Measurements from ENCODE around the gene FARP1.

FARP1 gene

GRCh38 chr13:98286799-98287198 lies 143.9 kb downstream of the FARP1 start (continued):
- TF ChIP-seq ZNF280C (tag by site-specific recombination; IDR thresholded peaks at IDR 0.05) (no peak), KLF16 (tag by site-specific recombination; IDR thresholded peaks at IDR 0.05) (no peak)

DNA sequence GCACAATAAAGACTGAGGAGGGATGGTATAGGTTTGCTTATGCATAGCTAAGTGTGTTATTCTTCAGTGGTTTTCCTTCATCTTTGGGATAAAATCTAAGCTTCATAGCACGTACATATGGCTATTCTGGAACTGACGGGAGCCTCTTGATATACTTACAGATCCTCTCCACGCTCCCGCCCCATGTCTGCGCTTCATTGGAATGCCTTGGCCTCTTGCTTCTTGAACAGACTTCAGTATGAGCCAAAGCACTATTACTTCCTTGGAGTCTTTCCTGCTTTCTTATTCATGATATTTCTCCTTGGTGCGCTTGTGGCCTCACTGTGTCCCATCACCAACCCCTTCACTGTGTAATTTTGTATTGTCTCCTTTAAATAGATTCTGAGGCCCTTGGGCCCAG lies 145.3 kb downstream of the FARP1 start:
- Histone ChIP-seq H3K4me3 (ENCODE audit: low read depth, low read length) (no peak overlapping the region), H3K9me3 (ENCODE audit: control insufficient read depth, insufficient read depth, low read depth, low read length) (no peaks in the 10 kb centered on the region), H3K4me1 (ENCODE audit: control insufficient read depth, insufficient read depth, low read length) (peaks cover 6% of the 10 kb centered on the region), H3K36me3 (ENCODE audit: control insufficient read depth in 2 of 2, insufficient read depth in 1 of 2, low read length in 2 of 2) (no peaks in the 10 kb centered on the region), H3K27ac (ENCODE audit: extremely low read depth, low read depth, low read length) (no peak overlapping the region)
- TF ChIP-seq HOXD13 (CRISPR knock-in tag; IDR thresholded peaks at IDR 0.05; ENCODE audit: borderline replicate concordance): no peak
- no peak for TF ChIP-seq ZNF707 (tag by site-specific recombination; IDR thresholded peaks at IDR 0.05)
- no peak for TF ChIP-seq ZNF426 (tag by site-specific recombination; IDR thresholded peaks at IDR 0.05)
- no peak for TF ChIP-seq ZFHX2 (tag by site-specific recombination; conservative IDR thresholded peaks at IDR 0.05)
- TF ChIP-seq, protein P1, sequence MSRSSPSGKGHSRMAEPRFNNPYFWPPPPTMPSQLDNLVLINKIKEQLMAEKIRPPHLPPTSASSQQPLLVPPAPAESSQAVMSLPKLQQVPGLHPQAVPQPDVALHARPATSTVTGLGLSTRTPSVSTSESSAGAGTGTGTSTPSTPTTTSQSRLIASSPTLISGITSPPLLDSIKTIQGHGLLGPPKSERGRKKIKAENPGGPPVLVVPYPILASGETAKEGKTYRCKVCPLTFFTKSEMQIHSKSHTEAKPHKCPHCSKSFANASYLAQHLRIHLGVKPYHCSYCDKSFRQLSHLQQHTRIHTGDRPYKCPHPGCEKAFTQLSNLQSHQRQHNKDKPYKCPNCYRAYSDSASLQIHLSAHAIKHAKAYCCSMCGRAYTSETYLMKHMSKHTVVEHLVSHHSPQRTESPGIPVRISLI (tag by site-specific recombination; IDR thresholded peaks at IDR 0.05): no peak
- no peak for TF ChIP-seq REPIN1 (tag by site-specific recombination; IDR thresholded peaks at IDR 0.05; ENCODE audit: low read depth)
- no peak for TF ChIP-seq ZFP37 (tag by site-specific recombination; IDR thresholded peaks at IDR 0.05)
- TF ChIP-seq KLF10 (tag by site-specific recombination; IDR thresholded peaks at IDR 0.05): no peak
- TF ChIP-seq ZNF155 (tag by site-specific recombination; IDR thresholded peaks at IDR 0.05): no peak
- no peak for TF ChIP-seq ZNF146 (tag by site-specific recombination; IDR thresholded peaks at IDR 0.05)
- TF ChIP-seq, protein P2, sequence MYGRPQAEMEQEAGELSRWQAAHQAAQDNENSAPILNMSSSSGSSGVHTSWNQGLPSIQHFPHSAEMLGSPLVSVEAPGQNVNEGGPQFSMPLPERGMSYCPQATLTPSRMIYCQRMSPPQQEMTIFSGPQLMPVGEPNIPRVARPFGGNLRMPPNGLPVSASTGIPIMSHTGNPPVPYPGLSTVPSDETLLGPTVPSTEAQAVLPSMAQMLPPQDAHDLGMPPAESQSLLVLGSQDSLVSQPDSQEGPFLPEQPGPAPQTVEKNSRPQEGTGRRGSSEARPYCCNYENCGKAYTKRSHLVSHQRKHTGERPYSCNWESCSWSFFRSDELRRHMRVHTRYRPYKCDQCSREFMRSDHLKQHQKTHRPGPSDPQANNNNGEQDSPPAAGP (tag by site-specific recombination; IDR thresholded peaks at IDR 0.05): no peak
- TF ChIP-seq HOXC10 (CRISPR knock-in tag; IDR thresholded peaks at IDR 0.05): no peak
- TF ChIP-seq, protein P3, sequence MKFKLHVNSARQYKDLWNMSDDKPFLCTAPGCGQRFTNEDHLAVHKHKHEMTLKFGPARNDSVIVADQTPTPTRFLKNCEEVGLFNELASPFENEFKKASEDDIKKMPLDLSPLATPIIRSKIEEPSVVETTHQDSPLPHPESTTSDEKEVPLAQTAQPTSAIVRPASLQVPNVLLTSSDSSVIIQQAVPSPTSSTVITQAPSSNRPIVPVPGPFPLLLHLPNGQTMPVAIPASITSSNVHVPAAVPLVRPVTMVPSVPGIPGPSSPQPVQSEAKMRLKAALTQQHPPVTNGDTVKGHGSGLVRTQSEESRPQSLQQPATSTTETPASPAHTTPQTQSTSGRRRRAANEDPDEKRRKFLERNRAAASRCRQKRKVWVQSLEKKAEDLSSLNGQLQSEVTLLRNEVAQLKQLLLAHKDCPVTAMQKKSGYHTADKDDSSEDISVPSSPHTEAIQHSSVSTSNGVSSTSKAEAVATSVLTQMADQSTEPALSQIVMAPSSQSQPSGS (tag by site-specific recombination; IDR thresholded peaks at IDR 0.05; ENCODE audit: low read depth): no peak
- TF ChIP-seq ZNF280C (tag by site-specific recombination; IDR thresholded peaks at IDR 0.05): no peak
- TF ChIP-seq ZNF114 (tag by site-specific recombination; IDR thresholded peaks at IDR 0.05): no peak
- TF ChIP-seq, protein P4, sequence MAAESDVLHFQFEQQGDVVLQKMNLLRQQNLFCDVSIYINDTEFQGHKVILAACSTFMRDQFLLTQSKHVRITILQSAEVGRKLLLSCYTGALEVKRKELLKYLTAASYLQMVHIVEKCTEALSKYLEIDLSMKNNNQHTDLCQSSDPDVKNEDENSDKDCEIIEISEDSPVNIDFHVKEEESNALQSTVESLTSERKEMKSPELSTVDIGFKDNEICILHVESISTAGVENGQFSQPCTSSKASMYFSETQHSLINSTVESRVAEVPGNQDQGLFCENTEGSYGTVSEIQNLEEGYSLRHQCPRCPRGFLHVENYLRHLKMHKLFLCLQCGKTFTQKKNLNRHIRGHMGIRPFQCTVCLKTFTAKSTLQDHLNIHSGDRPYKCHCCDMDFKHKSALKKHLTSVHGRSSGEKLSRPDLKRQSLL (tag by site-specific recombination; IDR thresholded peaks at IDR 0.05): no peak
- no peak for TF ChIP-seq KLF16 (tag by site-specific recombination; IDR thresholded peaks at IDR 0.05)
- TF ChIP-seq GLI2 (tag by site-specific recombination; IDR thresholded peaks at IDR 0.05; ENCODE audit: borderline replicate concordance, low read depth): no peak
- no peak for TF ChIP-seq WT1 (tag by site-specific recombination; IDR thresholded peaks at IDR 0.05)
- POLR2A ChIA-PET: no interaction called here
- CTCF ChIA-PET: no interaction called here
